ENCODE measurements around the gene FXR2.

Gene FXR2

DNA sequence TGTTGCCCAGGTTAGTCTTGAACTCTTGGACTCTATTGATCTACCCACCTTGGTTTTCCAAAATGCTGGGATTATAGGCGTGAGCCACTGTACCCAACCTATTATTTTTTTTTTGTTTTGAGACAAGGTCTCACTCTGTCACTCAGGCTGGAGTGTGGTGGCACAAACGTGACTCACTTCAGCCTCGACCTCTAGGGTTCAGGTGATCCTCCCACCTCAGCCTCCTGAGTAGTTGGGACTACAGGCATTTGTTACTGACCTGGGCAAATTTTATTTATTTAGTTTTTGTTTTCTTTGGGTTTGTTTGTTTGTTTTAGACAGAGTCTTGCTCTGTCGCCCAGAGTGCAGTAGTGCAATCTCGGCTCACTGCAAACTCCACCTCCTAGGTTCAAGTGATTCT lies 9.0 kb upstream of the FXR2 start:
- peaks cover 3% of the 10 kb centered on the region; the same call in 1 of the 2 replicates for H3K4me1 ChIP-seq (ENCODE audit: control insufficient read depth, insufficient read depth, low read length)
- peaks cover 0 to 8% of the 10 kb centered on the region in 2 experiments; a peak in 2 of 3 replicates for H3K36me3 ChIP-seq (ENCODE audit: control insufficient read depth in 2 of 2, insufficient read depth in 1 of 2, low read length in 2 of 2)
- TF ChIP-seq ZNF121 (tag by site-specific recombination; IDR thresholded peaks at IDR 0.05) (no peak), ZNF776 (tag by site-specific recombination; IDR thresholded peaks at IDR 0.05; ENCODE audit: borderline replicate concordance) (no peak), ZNF140 (tag by site-specific recombination; IDR thresholded peaks at IDR 0.05) (no peak), ZNF677 (tag by site-specific recombination; IDR thresholded peaks at IDR 0.05) (no peak), ZNF184 (tag by site-specific recombination; IDR thresholded peaks at IDR 0.05) (no peak), IKZF3 (tag by site-specific recombination; IDR thresholded peaks at IDR 0.05) (no peak), ZNF341 (tag by site-specific recombination; IDR thresholded peaks at IDR 0.05; ENCODE audit: low read depth) (no peak), BCL11B (tag by site-specific recombination; IDR thresholded peaks at IDR 0.05; ENCODE audit: low read depth) (no peak), ZNF555 (tag by site-specific recombination; conservative IDR thresholded peaks at IDR 0.05) (no peak), ZNF292 (tag by site-specific recombination; IDR thresholded peaks at IDR 0.05; ENCODE audit: borderline replicate concordance, low read depth) (no peak), MEIS1 (CRISPR knock-in tag; IDR thresholded peaks at IDR 0.05; ENCODE audit: borderline replicate concordance) (no peak), ZNF416 (tag by site-specific recombination; IDR thresholded peaks at IDR 0.05) (no peak), ZNF549 (tag by site-specific recombination; IDR thresholded peaks at IDR 0.05) (no peak), ZNF133 (tag by site-specific recombination; IDR thresholded peaks at IDR 0.05) (no peak), ZNF324 (tag by site-specific recombination; IDR thresholded peaks at IDR 0.05) (no peak), ZNF24 (tag by site-specific recombination; IDR thresholded peaks at IDR 0.05) (no peak), ZNF624 (tag by site-specific recombination; IDR thresholded peaks at IDR 0.05) (no peak)
- H3K9me3 ChIP-seq (ENCODE audit: control insufficient read depth, insufficient read depth, low read depth, low read length) = no peaks in the 10 kb centered on the region
- no peak overlapping the region for H3K27ac ChIP-seq (ENCODE audit: extremely low read depth, low read depth, low read length)
- POLR2A ChIA-PET = interaction anchor here (0.6 to 1.0 kb wide), 2 partner anchors 9 to 27 kb away, joined by 3 to 5 read pairs; partner anchors contain the start of gene FXR2
- H3K4me3 ChIP-seq (ENCODE audit: low read depth, low read length) = no peak overlapping the region
- CTCF ChIA-PET = interaction anchor here (1.5 kb wide), 1 partner anchor 9 kb away, joined by 4 read pairs; no protein-coding TSS in a partner anchor

DNA sequence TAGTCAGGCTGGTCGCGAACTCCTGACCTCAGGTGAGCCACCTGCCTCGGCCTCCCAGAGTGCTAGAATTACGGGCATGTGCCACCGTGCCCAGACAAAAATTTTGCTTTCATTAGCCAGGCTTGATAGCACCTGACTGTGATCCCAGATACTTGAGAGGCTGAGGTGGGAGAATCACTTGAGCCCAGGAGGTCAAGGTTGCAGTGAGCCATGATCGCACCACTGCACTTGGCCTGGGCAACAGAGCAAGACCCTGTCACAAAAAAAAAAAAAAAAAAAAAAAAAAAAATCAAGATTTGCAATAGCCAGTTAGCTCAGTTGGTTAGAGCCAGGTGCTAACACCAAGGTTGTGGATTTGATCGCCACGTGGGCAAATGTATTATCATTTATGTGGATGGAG lies 6.1 kb upstream of the FXR2 start:
- H3K4me3 ChIP-seq (ENCODE audit: low read depth, low read length) = no peak overlapping the region
- POLR2A ChIA-PET = no interaction called here

GRCh38 chr17:7618608-7619007 lies 3.9 kb upstream of the FXR2 start:
- H3K9me3 ChIP-seq (ENCODE audit: control insufficient read depth, insufficient read depth, low read depth, low read length) = no peaks in the 10 kb centered on the region
- TF ChIP-seq ZNF623 (tag by site-specific recombination; IDR thresholded peaks at IDR 0.05) (no peak), TRIM28 (IDR thresholded peaks at IDR 0.05; ENCODE audit: borderline replicate concordance, low read length) (no peak)
- CTCF ChIA-PET = interaction anchor here (0.8 to 4.6 kb wide), 3 partner anchors 8 to 15 kb away, joined by 4 to 26 read pairs (median 7); partner anchors contain the start of gene SHBG
- H3K27ac ChIP-seq (ENCODE audit: extremely low read depth, low read depth, low read length) = no peak overlapping the region
- no peak overlapping the region for H3K4me3 ChIP-seq (ENCODE audit: low read depth, low read length)
- no peaks in the 10 kb centered on the region for H3K4me1 ChIP-seq (ENCODE audit: control insufficient read depth, insufficient read depth, low read length)
- POLR2A ChIA-PET = interaction anchor here (0.7 to 6.9 kb wide), 3 partner anchors 8 to 765 kb away, joined by 3 to 52 read pairs (median 5); partner anchors contain the start of genes MPDU1 and SAT2
- no peaks in the 10 kb centered on the region for H3K36me3 ChIP-seq (ENCODE audit: control insufficient read depth in 2 of 2, insufficient read depth in 1 of 2, low read length in 2 of 2)

More for the DNA sequence above, 6.1 kb upstream of the FXR2 start:
- CTCF ChIA-PET = interaction anchor here (0.5 to 4.6 kb wide), 3 partner anchors 12 to 454 kb away, joined by 3 to 26 read pairs (median 8); partner anchors contain the start of genes TP53 and WRAP53
- TF ChIP-seq ZNF146 (tag by site-specific recombination; IDR thresholded peaks at IDR 0.05) (no peak), ZNF121 (tag by site-specific recombination; IDR thresholded peaks at IDR 0.05) (peak; percentile 75; the same call in 1 of the 2 replicates)
- Histone ChIP-seq H3K9me3 (ENCODE audit: control insufficient read depth, insufficient read depth, low read depth, low read length) (no peaks in the 10 kb centered on the region), H3K27ac (ENCODE audit: extremely low read depth, low read depth, low read length) (no peak overlapping the region), H3K36me3 (ENCODE audit: control insufficient read depth in 2 of 2, insufficient read depth in 1 of 2, low read length in 2 of 2) (peaks cover 0 to 1% of the 10 kb centered on the region in 2 experiments; a peak in 2 of 3 replicates), H3K4me1 (ENCODE audit: control insufficient read depth, insufficient read depth, low read length) (no peaks in the 10 kb centered on the region)
